Fibroblast of skin of left biceps (primary cell): ENCODE data around the gene NGEF.
"Not testable (repeated sequence)": the region's sequence is repeated elsewhere in the genome, so short reads cannot be mapped to it uniquely, and the experiment has no call there.

Experiments
- DNase-seq, 2 experiments: peaks; one replicate each; pipeline ENCODE4 v3.0.0-alpha.2; 2013; ENCODE audit warnings: low read depth in 2 of 2

Gene NGEF, protein sequence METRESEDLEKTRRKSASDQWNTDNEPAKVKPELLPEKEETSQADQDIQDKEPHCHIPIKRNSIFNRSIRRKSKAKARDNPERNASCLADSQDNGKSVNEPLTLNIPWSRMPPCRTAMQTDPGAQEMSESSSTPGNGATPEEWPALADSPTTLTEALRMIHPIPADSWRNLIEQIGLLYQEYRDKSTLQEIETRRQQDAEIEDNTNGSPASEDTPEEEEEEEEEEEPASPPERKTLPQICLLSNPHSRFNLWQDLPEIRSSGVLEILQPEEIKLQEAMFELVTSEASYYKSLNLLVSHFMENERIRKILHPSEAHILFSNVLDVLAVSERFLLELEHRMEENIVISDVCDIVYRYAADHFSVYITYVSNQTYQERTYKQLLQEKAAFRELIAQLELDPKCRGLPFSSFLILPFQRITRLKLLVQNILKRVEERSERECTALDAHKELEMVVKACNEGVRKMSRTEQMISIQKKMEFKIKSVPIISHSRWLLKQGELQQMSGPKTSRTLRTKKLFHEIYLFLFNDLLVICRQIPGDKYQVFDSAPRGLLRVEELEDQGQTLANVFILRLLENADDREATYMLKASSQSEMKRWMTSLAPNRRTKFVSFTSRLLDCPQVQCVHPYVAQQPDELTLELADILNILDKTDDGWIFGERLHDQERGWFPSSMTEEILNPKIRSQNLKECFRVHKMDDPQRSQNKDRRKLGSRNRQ

DNA sequence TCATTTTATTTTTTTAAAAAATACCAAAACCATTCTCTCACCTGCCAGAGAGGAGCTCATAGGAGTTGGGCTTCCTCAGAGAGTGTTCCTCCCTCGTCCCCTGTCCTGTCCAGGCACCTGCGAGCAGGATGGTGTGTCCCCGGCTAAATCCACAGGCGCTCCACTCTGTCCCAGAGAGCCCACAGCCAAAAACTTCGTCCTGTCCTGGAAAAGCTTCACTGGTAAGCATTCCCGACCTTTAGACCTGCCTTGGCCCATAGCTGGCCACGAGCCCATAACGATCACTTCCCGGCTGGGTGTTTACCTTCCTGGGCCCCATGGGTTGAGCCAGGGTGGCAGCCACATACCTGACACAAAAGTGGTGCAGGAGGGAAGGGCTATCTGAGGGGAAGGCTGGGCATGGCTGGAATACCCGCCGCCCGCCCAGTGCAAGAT lies at the start of gene NGEF:
Gene NGEF (minus strand): TSS at position 230 of the 435 bp plus-strand sequence. CDS start 38,366 bp downstream, outside the sequence.
- no peak for DNase-seq

GRCh38 chr2:233062451-233062850 lies 49.4 kb upstream of the NGEF start:
- DNase-seq, result no peak

DNA sequence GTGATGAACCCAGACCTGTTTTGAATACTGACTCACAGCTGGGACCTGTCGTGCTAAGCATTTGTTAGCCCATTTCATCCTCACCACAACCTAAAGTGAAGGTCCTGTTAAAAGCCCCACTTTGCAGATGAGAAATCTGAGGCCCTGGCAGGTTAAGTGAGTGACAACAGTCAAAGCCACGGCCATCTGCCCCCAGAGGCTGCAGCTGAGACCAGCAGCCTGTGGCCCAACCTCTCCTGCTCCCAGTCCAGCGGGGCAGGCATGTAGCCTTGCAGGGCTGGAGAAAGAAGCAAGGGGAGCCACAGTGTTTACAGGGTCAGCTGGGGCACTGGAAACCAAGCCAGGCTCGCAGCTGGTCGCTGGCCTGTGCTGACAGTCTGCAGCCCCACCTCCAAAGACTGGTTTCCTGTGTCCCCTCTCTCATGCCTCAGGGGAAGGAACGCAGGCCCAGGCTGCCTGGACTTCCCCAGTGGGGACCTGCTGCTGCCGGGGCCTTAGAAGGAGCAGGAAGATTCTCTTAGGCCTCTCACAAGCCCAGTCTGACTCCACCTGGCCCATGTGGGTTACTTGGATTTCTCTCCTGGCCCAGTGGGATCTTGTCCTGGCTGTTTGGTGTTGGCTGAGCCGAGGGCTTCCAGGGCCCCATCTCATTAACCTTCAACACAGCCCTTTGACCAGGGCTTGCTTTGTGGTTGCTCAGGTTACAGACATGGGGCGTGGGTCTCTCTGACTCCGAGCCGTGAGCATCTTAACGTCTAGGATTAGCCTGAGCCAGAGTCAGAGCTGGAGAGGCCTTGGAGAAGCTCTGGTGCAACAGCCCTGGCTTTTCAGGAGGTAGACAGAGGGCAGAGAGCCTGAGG lies 48.8 kb upstream of the NGEF start:
- no peak for DNase-seq

GRCh38 chr2:233060980-233061590 lies 48.0 kb upstream of the NGEF start:
- DNase-seq, result no peak

DNA sequence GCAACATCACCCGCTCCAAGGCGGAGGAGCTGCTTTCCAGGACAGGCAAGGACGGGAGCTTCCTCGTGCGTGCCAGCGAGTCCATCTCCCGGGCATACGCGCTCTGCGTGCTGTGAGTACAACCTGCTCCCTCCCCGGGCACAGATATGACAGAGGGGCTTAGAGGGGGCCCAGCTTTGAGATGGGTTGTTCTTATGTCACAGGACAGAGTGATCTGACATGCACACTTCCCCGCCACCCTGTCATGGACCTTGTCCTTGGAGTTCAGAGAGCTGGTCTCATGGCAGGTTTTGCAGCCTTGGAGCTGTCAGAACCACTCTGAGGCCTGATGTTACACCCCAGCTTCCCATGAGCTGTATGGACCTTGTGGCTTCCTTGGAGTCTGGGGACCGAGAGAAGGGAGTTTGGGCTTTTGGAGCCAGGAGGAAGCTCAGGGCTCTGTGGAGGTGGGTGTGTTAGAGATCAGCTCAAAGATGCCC lies 47.5 kb upstream of the NGEF start:
- no peak for DNase-seq

DNA sequence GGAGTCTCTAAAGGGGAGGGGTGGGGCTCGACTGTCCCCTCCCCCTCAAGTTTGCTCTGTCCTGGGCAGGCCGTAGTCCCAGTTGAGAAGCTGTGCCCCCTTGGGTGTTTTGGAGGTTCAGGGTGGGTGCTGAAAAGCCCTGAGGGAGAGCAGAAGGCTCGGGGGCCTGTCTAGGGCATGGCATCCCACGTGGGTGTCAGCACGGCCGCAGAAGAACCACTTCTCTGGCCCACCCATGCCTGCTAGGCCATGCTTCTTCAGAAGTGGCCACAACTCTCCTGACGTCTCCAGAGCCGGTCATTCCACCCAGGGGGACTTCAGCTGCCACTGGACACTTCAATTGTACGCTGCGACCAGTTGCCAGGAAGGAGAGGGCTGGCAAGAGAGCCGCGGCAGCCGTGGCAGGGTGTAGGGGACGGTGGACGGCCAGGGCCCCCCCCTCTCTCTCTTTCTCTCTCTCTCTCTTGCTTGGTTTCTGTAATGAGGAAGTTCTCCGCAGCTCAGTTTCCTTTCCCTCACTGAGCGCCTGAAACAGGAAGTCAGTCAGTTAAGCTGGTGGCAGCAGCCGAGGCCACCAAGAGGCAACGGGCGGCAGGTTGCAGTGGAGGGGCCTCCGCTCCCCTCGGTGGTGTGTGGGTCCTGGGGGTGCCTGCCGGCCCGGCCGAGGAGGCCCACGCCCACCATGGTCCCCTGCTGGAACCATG lies 46.9 kb upstream of the NGEF start, which contains the start of gene INPP5D:
Gene INPP5D (plus strand): TSS at position 546 of the 704 bp plus-strand sequence. CDS start 137 bp downstream, at position 683.
- no peak for DNase-seq

- DNase-seq, result no peak
These were observed 46.4 kb upstream of the NGEF start for GRCh38 chr2:233059547-233059796.

DNA sequence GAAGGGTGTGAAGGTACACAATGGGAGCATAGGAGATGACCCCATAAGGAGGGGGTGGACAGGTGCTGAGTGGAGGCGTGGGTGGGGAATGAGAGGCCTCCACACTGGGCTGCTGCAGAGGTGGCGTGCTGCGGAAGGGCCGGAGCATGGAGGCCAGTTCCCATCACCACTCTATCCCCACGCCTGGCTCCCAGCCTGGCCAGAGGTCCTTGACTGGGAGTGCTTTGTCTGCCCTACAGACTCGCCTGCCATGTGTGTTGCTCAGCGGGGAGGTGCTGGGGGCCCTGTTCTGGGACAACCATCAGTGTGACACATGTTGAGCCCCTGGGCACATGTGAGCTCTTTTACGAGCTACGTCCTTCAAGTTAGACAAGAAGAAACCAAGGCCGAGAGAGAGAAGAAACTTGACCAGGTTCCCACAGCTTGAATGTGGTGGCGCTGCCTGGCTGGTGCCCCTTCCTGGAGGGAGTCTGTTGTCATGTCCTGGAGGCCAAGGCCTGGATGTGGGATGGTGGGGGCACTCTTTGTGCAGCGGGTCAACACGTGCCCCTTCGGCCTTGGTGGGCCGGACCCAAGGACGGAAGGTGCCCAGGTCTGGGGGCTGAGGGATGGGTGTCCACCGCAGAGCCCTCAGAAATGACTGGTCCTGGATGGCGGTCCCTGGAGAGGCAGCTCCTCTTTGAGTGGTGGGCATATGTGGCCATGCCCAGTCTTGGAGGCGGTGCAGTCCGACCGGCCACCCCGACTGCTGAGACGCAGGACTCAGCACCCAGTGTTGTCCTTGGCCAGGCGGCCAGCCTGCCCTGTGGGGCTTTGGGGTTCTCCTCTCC lies 45.9 kb upstream of the NGEF start:
- no peak for DNase-seq

- DNase-seq, result no peak
These were observed 44.0 kb upstream of the NGEF start for GRCh38 chr2:233056961-233057605.

GRCh38 chr2:233055362-233055761 lies 42.3 kb upstream of the NGEF start:
- no peak for DNase-seq

- no peak for DNase-seq
These were observed 41.1 kb upstream of the NGEF start for GRCh38 chr2:233053928-233054784.

- DNase-seq, result not testable (repeated sequence)
These were observed 39.5 kb upstream of the NGEF start for GRCh38 chr2:233052517-233052916.

GRCh38 chr2:233051241-233052149 lies 38.4 kb upstream of the NGEF start:
- DNase-seq, result no peak

GRCh38 chr2:233049194-233049761 lies 36.2 kb upstream of the NGEF start:
- no peak for DNase-seq

- no peak for DNase-seq
These were observed 35.6 kb upstream of the NGEF start for GRCh38 chr2:233048569-233049193.

GRCh38 chr2:233047667-233048066 lies 34.6 kb upstream of the NGEF start:
- no peak for DNase-seq

DNA sequence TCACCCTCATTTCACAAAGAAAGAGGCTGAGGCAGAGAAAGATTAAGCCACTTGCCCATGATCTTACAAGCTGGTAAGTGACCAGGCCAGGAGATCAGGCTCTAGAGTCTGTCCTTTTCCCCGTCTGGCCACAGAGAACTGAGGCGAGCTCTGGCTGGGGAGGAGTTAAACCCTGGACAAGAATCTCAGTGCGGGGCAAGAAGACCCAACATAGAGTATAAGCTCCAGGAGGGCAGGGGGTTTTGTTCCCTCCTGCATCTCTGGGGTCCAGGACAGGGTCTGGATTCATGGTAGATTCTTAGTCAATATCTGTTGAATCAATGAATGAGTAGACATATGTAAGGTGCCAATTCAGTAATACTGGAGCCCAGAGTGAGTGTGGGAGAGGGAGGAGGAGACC lies 34.1 kb upstream of the NGEF start:
- DNase-seq, result no peak
